Measurements from ENCODE around the gene CYREN. TPM values are rescaled to one million over a fixed set of nuclear protein-coding genes. Genes with fewer than 3 reads are reported as not detected.
A peak's percentile ranks its signal among the peaks of the same experiment; 100 is the strongest.

CYREN gene
- total and polyA plus RNA-seq, 2 of the 13 experiments (the other 11 are each of a cell fraction or from before 2014, with no cell fraction given) = 20.7 to 60.7 TPM

- TF ChIP-seq ZFYVE20 (CRISPR knock-in tag; IDR thresholded peaks at IDR 0.05; ENCODE audit: borderline replicate concordance, low read depth) (no peak), ZNF687 (CRISPR knock-in tag; IDR thresholded peaks at IDR 0.05) (no peak), ZNF317 (CRISPR knock-in tag; IDR thresholded peaks at IDR 0.05) (peak; percentile 93), NONO (IDR thresholded peaks at IDR 0.05) (no peak), NONO (CRISPR knock-in tag; conservative IDR thresholded peaks at IDR 0.05) (no peak), GTF3A (CRISPR knock-in tag; conservative IDR thresholded peaks at IDR 0.05) (no peak), SIN3A (IDR thresholded peaks at IDR 0.05; ENCODE audit: borderline replicate concordance, low read depth, low read length) (peak; percentile 96), NCOR1 (IDR thresholded peaks at IDR 0.05; ENCODE audit: borderline replicate concordance, low read length) (peak; percentile 33; the same call in 1 of the 2 replicates), KLF6 (CRISPR knock-in tag; IDR thresholded peaks at IDR 0.05) (peak; percentile 38; the same call in 1 of the 2 replicates), ZNF563 (CRISPR knock-in tag; IDR thresholded peaks at IDR 0.05) (no peak), ZBTB4 (CRISPR knock-in tag; IDR thresholded peaks at IDR 0.05; ENCODE audit: borderline replicate concordance) (0 out of 2 replicates have a peak, but pooled peaks have one; percentile 67), HMG20A (CRISPR knock-in tag; IDR thresholded peaks at IDR 0.05; ENCODE audit: borderline replicate concordance) (peak; percentile 54; the same call in 1 of the 2 replicates), DPF2 (CRISPR knock-in tag; IDR thresholded peaks at IDR 0.05; ENCODE audit: borderline replicate concordance, low read depth) (peak; percentile 51; the same call in 1 of the 2 replicates), ZNF792 (CRISPR knock-in tag; IDR thresholded peaks at IDR 0.05) (0 out of 2 replicates have a peak, but pooled peaks have one; percentile 48), POLR2A (IDR thresholded peaks at IDR 0.05; ENCODE audit: insufficient read depth in 1 of 2, low read depth in 2 of 2, low read length in 2 of 2) (peak; percentile 62 to 66; a peak in 3 of 4 replicates), MTA1 (CRISPR knock-in tag; IDR thresholded peaks at IDR 0.05; ENCODE audit: borderline replicate concordance) (no peak), ZNF557 (CRISPR knock-in tag; IDR thresholded peaks at IDR 0.05) (no peak), ZNF296 (CRISPR knock-in tag; conservative IDR thresholded peaks at IDR 0.05) (no peak), TBX2 (CRISPR knock-in tag; IDR thresholded peaks at IDR 0.05; ENCODE audit: borderline replicate concordance) (peak; percentile 74), PPARG (CRISPR knock-in tag; conservative IDR thresholded peaks at IDR 0.05) (peak; percentile 94), RELA (CRISPR knock-in tag; IDR thresholded peaks at IDR 0.05) (no peak), NAIF1 (CRISPR knock-in tag; IDR thresholded peaks at IDR 0.05; ENCODE audit: borderline replicate concordance) (peak; percentile 13)
Measured at GRCh38 chr7:135147899-135148721, 22.4 kb downstream of the CYREN start, which contains the start of gene TMEM140 (continued).
